ENCODE data around the gene FUZ.
A peak's percentile ranks its signal among the peaks of the same experiment; 100 is the strongest.

The FUZ gene

GRCh38 chr19:49811328-49811727 is 1.8 kb downstream of the FUZ start:
- CTCF ChIA-PET = interaction anchor here (1.2 to 1.4 kb wide), 2 partner anchors 11 to 94 kb away, joined by 4 read pairs; no protein-coding TSS in a partner anchor
- Histone ChIP-seq H3K4me3 (ENCODE audit: low read depth, low read length) (no peak overlapping the region), H3K4me1 (ENCODE audit: control insufficient read depth, insufficient read depth, low read length) (no peaks in the 10 kb centered on the region; the same call in 1 of the 2 replicates), H3K36me3 (ENCODE audit: control insufficient read depth in 2 of 2, insufficient read depth in 1 of 2, low read length in 2 of 2) (peaks cover 0 to 28% of the 10 kb centered on the region in 2 experiments; a peak in 2 of 3 replicates), H3K27ac (ENCODE audit: extremely low read depth, low read depth, low read length) (no peak overlapping the region), H3K9me3 (ENCODE audit: control insufficient read depth, insufficient read depth, low read depth, low read length) (no peaks in the 10 kb centered on the region)
- POLR2A ChIA-PET = interaction anchor here (1.1 to 2.4 kb wide), 2 partner anchors 11 to 231 kb away, joined by 5 to 7 read pairs; partner anchors contain the start of gene NOSIP
- TF ChIP-seq ZBTB11 (tag by site-specific recombination; conservative IDR thresholded peaks at IDR 0.05; ENCODE audit: low read depth) (peak; percentile 49; the same call in 1 of the 2 replicates), SCRT2 (tag by site-specific recombination; IDR thresholded peaks at IDR 0.05) (peak; percentile 70), ZNF76 (tag by site-specific recombination; IDR thresholded peaks at IDR 0.05; ENCODE audit: borderline replicate concordance, low read depth) (peak; percentile 15; the same call in 1 of the 2 replicates), ZFP69B (tag by site-specific recombination; IDR thresholded peaks at IDR 0.05) (peak; percentile 66; the same call in 1 of the 2 replicates), MZF1 (tag by site-specific recombination; IDR thresholded peaks at IDR 0.05; ENCODE audit: borderline replicate concordance) (no peak), FEZF1 (tag by site-specific recombination; IDR thresholded peaks at IDR 0.05) (no peak), ZNF335 (tag by site-specific recombination; conservative IDR thresholded peaks at IDR 0.05) (0 out of 2 replicates have a peak, but pooled peaks have one; percentile 32), ZNF138 (tag by site-specific recombination; IDR thresholded peaks at IDR 0.05; ENCODE audit: borderline replicate concordance) (no peak), SCRT1 (tag by site-specific recombination; IDR thresholded peaks at IDR 0.05; ENCODE audit: borderline replicate concordance) (peak; percentile 57; the same call in 1 of the 2 replicates), ZNF266 (tag by site-specific recombination; IDR thresholded peaks at IDR 0.05; ENCODE audit: low read depth) (no peak)
- TF ChIP-seq, protein P1, sequence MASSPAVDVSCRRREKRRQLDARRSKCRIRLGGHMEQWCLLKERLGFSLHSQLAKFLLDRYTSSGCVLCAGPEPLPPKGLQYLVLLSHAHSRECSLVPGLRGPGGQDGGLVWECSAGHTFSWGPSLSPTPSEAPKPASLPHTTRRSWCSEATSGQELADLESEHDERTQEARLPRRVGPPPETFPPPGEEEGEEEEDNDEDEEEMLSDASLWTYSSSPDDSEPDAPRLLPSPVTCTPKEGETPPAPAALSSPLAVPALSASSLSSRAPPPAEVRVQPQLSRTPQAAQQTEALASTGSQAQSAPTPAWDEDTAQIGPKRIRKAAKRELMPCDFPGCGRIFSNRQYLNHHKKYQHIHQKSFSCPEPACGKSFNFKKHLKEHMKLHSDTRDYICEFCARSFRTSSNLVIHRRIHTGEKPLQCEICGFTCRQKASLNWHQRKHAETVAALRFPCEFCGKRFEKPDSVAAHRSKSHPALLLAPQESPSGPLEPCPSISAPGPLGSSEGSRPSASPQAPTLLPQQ (tag by site-specific recombination; IDR thresholded peaks at IDR 0.05) = 0 out of 2 replicates have a peak, but pooled peaks have one; percentile 35

DNA sequence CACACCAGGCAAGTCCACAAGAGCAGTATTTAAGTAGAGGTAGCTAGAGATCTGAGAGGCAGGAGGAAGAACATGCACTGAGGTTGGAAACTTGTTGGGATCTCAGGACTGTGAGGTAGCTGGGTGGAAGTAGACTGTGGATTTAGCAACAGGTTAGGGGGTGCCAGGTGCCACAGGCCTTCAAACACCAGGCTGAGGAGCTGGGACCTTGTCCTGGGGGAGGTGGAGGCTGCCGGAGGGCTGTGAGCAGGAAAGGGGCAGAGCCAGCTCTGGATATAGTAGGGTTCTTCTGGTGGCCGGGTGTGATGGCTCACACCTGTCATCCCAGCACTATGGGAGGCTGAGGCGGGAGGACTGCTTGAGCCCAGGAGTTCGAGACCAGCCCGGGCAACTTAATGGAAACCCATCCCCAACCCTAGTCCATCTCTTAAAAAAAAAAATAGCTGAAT is 3.1 kb downstream of the FUZ start:
- no peaks in the 10 kb centered on the region for H3K9me3 ChIP-seq (ENCODE audit: control insufficient read depth, insufficient read depth, low read depth, low read length)
- POLR2A ChIA-PET = interaction anchor here (0.7 to 1.4 kb wide), 3 partner anchors 41 to 55 kb away, joined by 3 to 6 read pairs (median 5); partner anchors contain the start of genes AP2A1 and PTOV1
- no peaks in the 10 kb centered on the region; the same call in 1 of the 2 replicates for H3K4me1 ChIP-seq (ENCODE audit: control insufficient read depth, insufficient read depth, low read length)
- CTCF ChIA-PET = interaction anchor here (0.6 to 1.2 kb wide), 7 partner anchors 12 to 314 kb away, joined by 3 to 6 read pairs (median 3); no protein-coding TSS in a partner anchor
- peaks cover under 1 to 36% of the 10 kb centered on the region in 2 experiments; a peak in 2 of 3 replicates for H3K36me3 ChIP-seq (ENCODE audit: control insufficient read depth in 2 of 2, insufficient read depth in 1 of 2, low read length in 2 of 2)
- H3K4me3 ChIP-seq (ENCODE audit: low read depth, low read length) = no peak overlapping the region
- no peak overlapping the region for H3K27ac ChIP-seq (ENCODE audit: extremely low read depth, low read depth, low read length)
- no peak for TF ChIP-seq ZNF654 (tag by site-specific recombination; IDR thresholded peaks at IDR 0.05; ENCODE audit: low read depth)
- no peak for TF ChIP-seq ZNF747 (tag by site-specific recombination; IDR thresholded peaks at IDR 0.05)
- no peak for TF ChIP-seq ZNF280D (tag by site-specific recombination; IDR thresholded peaks at IDR 0.05)
- TF ChIP-seq GLIS1 (tag by site-specific recombination; IDR thresholded peaks at IDR 0.05) = 0 out of 2 replicates have a peak, but pooled peaks have one; percentile 10
- peak; percentile 82; the same call in 1 of the 2 replicates for TF ChIP-seq SCRT1 (tag by site-specific recombination; IDR thresholded peaks at IDR 0.05; ENCODE audit: borderline replicate concordance)
- no peak for TF ChIP-seq ZNF416 (tag by site-specific recombination; IDR thresholded peaks at IDR 0.05)
- TF ChIP-seq ZNF560 (tag by site-specific recombination; IDR thresholded peaks at IDR 0.05; ENCODE audit: borderline replicate concordance) = no peak
- TF ChIP-seq, protein P2, sequence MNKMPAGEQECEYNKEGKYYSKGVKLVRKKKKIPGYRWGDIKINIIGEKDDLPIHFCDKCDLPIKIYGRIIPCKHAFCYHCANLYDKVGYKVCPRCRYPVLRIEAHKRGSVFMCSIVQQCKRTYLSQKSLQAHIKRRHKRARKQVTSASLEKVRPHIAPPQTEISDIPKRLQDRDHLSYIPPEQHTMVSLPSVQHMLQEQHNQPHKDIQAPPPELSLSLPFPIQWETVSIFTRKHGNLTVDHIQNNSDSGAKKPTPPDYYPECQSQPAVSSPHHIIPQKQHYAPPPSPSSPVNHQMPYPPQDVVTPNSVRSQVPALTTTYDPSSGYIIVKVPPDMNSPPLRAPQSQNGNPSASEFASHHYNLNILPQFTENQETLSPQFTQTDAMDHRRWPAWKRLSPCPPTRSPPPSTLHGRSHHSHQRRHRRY (tag by site-specific recombination; IDR thresholded peaks at IDR 0.05) = no peak
- no peak for TF ChIP-seq ZNF366 (tag by site-specific recombination; conservative IDR thresholded peaks at IDR 0.05)
- TF ChIP-seq HOXD13 (CRISPR knock-in tag; IDR thresholded peaks at IDR 0.05; ENCODE audit: borderline replicate concordance) = no peak
- TF ChIP-seq ZNF837 (tag by site-specific recombination; IDR thresholded peaks at IDR 0.05) = no peak
- no peak for TF ChIP-seq WT1 (tag by site-specific recombination; IDR thresholded peaks at IDR 0.05)
- peak; percentile 97 for TF ChIP-seq SCRT2 (tag by site-specific recombination; IDR thresholded peaks at IDR 0.05)
- no peak for TF ChIP-seq PRDM1 (tag by site-specific recombination; IDR thresholded peaks at IDR 0.05)
- no peak for TF ChIP-seq RBAK (tag by site-specific recombination; IDR thresholded peaks at IDR 0.05)

Data from HEK293 (cell line).